Activated CD4-positive, CD25-positive, alpha-beta regulatory T cell treated with anti-CD3 and anti-CD28 coated beads, Interleukin-2, amount 50 U/mL, for 16 hours (primary cell): ENCODE measurements around the gene KLHL26.
"Not testable (repeated sequence)": the region's sequence is repeated elsewhere in the genome, so short reads cannot be mapped to it uniquely, and the experiment has no call there.

Source experiments
- DNase-seq: peaks from one replicate; pipeline ENCODE4 v3.0.0-alpha.2; 2020; ENCODE audit warnings: low read depth, low spot score

KLHL26 gene

DNA sequence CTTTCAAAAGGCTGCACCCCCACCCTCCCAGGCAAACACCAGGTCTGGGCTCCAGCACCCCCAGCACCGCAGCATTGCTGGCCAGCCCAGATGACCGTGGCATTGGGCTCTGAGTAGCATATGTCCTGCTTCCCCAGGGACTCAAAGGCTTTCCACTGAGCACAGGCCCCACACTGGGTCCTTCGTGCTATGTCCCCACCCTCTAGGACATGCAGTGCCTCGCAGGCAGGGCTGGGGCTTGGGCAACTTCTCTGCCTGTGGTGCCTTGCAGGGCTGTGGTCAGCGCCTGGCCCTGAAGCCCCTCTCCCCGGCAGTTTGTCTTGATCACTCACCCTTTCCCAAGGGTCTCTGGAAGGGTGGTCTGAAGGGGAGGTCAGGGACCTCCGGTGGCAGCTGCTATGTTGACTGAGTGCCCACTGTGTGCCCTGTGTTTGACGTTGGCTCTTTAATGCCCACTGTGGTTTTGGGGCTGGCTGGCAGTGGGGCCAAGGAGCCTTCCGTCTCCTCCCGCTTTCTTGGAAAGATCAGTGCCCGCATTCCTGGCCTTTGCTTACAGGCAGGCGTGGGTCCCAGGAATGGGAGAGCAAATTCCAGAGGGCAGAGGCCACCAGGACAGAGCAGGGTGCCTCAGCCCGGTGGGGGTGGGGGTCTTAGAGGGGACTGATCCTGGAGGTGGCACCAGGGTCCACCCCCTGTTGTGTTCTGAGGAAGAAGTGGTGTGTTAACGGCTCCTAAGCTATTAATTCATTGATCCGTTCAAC, 26.3 kb downstream of the KLHL26 start:
- no peak for DNase-seq

DNA sequence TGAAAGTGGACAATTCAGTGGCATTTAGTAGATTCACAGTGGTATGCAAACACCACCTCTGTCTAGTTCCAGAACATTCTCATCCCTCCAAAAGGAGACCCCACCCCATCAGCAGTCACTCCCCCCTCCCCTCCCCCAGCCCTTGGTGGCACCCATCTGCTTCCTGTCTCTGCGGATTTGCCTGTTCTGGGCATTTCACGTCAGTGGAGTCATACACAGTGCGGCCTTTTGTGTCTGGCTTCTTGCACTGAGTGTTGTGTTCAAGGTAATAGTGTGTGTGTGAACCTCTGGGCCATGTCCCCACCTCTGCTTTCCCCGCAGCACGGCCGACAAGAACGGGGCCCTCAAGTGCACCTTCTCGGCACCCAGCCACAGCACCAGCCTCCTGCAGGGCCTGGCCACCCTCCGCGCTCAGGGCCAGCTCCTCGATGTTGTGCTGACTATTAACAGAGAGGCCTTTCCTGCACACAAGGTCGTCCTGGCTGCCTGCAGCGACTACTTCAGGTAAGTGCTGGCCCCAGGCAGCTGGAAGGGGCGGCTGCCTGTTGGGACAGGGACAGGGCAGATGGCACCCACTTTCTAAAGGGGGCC, 27.2 kb downstream of the KLHL26 start:
- no peak for DNase-seq

DNA sequence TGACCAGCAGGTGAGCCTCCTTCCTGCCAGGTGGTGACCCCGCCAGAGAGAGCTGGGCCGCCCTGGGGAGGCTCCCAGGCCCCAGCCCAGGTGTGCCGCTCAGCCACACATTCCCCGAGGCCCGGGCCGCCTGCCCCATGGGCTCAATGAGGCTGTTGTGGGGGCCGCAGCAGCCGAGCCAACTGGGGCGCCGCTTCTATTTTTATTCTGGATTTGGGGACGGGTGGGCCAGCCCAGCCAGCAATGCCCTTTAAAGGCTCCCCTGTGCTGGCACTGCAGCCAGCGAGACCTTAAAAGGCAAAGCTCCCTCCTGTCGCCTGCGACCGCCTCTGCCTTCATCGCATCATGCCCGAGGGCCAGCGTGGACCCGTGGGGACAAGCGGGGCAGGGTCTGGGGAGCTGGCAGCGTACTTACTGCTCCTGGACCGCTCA, 29.0 kb downstream of the KLHL26 start:
- no peak for DNase-seq

DNA sequence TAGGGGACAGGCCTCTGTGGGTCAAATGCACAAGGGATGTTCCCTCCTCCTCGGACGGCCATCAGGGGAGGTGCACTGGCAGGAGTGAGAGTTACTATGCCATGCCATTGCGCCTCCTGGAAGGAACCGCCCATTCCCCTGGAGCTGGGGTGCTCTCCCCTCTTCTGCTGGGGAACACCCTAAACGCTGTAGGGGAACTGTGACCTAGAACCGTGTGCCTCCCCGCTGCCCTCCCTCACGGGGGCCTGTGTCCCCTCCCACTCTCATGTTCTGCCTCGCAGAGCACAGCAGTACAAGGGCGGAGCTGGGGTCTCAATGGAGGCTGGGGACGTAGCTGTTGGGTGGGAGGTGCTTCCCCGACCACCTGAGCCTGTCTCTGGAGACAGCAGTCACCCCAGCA, 29.5 kb downstream of the KLHL26 start:
- no peak for DNase-seq

DNA sequence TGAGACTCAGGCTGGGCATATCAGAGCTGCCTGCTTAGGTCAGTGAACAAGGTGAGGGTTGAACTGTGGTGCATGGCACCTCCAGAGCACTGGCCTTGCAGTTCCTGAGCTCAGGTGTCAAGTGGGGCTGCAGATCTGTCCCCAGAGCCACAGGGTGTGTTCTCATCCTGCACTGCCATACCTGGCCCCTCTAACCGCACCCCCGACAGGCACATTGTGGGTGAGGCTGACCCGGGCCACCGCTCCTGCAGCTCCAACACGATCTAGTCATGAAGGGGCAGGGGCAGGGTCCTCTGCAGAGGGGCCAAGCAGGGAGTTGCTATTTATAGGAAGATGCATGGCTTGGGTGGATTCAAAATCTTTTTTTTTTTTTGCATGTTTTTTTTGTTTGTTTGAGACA, 30.0 kb downstream of the KLHL26 start:
- DNase-seq: no peak

DNA sequence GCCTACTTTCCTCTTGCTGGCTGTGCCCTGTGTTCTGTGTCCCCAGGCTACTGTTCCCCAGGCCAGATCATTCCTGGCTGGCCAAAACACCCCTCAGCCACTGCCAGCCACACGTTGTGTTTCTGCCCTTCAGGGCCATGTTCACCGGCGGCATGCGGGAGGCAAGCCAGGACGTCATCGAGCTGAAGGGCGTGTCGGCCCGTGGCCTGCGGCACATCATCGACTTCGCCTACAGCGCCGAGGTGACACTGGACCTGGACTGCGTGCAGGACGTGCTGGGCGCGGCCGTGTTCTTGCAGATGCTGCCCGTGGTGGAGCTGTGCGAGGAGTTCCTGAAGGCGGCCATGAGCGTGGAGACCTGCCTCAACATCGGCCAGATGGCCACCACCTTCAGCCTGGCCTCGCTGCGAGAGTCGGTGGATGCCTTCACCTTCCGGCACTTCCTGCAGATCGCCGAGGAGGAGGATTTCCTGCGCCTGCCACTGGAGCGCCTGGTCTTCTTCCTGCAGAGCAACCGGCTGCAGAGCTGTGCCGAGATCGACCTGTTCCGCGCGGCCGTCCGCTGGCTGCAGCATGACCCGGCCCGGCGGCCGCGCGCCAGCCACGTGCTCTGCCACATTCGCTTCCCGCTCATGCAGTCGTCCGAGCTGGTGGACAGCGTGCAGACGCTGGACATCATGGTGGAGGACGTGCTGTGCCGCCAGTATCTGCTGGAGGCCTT, 30.9 kb downstream of the KLHL26 start:
- no peak for DNase-seq

DNA sequence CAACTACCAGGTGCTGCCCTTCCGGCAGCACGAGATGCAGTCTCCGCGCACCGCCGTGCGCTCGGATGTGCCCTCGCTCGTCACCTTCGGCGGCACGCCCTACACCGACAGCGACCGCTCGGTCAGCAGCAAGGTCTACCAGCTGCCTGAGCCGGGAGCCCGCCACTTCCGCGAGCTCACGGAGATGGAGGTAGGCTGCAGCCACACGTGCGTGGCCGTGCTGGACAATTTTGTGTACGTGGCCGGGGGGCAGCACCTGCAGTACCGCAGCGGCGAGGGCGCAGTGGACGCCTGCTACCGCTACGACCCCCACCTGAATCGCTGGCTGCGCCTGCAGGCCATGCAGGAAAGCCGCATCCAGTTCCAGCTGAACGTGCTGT, 31.4 kb downstream of the KLHL26 start:
- no peak for DNase-seq

DNA sequence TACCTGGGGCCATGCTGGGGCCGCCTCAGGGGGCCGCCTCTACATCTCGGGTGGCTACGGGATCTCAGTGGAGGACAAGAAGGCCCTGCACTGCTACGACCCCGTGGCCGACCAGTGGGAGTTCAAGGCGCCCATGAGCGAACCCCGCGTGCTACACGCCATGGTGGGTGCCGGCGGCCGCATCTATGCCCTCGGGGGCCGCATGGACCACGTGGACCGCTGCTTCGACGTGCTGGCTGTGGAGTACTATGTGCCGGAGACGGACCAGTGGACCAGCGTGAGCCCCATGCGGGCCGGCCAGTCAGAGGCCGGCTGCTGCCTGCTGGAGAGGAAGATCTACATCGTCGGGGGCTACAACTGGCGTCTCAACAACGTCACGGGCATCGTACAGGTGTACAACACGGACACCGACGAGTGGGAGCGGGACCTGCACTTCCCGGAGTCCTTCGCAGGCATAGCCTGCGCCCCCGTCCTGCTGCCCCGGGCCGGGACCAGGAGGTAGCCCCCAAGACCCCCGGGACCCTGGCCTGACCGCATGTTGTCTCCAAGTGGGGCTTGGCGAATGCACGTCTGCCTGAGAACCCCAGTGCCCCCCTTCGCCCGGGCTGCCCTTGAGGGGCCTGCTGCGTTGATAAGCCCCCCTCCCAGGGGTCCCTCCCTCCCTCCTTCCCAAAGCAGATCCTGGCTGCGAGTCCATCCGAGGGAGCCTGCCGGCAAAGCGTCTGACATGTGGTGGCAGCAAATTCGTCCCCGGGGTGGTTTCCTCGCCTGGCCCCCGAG, 32.1 kb downstream of the KLHL26 start:
- DNase-seq: no peak

DNA sequence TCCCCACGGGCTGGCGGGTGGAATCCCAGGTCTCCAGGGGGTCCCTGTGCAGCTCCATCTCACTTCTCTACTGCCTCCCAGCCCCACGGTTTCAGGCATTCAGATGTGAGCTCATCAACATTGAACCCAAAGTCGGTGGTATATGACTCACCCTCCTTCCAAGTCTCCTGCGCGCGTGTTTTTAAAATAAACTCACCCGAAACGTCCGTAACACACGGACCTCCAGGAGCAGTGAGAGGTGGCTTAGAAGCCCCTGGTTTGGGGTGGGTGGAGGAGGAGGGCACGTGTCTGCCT, 32.6 kb downstream of the KLHL26 start:
- no peak for DNase-seq

DNA sequence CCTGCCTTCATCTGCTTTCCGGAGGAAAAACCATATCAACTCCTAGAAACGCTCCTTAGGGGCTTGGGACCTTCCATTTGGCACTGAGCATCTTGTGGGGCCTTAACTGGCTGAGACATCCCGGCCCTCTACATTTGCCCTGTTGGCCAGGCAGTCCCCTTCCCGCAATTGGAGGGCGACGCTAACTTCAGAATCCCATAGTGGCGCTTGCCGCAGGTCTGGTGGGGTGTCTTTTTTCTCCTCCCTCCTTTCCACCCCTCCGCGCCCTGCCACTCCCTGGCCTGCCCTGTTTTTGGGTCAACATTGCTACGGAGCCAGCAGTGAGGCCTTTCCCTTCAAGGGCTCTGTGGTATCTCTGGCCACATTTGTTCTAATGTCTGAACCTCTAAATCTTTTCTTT, 33.1 kb downstream of the KLHL26 start:
- DNase-seq: no peak

DNA sequence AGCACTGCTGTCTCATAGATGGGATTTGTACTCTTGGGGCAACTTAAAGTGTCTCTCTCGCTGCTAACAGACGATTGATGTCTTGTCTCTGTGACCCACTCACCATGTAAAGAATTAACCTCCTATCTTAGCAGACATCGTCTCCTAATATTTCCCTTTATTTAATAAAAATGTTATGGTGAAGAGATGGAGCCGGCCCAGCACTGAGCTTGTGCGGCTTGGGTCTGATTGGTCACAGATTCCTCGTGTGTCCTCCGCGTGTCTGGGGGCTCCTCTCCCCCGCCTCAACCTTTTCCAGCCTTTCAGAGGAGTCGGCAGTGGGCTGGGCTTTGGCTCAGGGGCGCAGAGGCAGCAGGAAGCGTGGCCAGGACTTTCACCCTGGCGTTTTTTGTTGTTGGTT, 33.5 kb downstream of the KLHL26 start:
- no peak for DNase-seq

DNA sequence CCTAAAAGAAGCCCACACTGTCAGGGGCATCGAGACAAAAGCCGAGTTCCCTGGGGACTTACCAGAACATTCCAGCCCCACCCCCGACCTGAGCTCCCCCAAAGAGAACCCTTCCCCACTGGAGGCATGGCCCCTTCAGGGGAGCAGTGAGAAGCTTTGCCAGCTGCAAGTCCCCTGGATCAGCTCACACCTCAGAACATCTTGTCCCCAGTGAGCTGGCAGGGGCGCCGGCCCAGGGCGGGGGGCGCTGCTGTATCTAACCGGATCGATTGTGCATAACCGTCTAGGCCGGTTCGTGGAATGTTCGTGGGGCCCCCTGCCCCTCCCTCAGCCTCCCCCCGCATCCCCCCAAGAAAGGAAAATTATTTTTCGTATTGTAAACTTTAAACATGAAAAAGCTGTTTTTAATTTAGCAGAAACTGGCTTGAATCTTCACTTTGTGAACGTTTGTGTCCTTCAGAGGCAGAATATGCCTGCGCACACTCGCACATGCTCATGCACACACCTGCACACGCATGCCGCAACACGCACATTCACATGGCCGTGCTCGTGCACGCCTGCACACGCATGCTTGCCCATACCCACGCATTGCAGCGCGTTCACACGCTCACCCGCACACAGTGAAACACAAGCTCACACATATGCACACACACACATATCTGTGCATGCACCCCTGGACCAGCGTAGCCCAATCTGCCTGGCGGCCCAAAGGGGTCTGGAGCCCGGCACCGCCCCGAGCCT, 34.6 kb downstream of the KLHL26 start:
- DNase-seq: no peak

DNA sequence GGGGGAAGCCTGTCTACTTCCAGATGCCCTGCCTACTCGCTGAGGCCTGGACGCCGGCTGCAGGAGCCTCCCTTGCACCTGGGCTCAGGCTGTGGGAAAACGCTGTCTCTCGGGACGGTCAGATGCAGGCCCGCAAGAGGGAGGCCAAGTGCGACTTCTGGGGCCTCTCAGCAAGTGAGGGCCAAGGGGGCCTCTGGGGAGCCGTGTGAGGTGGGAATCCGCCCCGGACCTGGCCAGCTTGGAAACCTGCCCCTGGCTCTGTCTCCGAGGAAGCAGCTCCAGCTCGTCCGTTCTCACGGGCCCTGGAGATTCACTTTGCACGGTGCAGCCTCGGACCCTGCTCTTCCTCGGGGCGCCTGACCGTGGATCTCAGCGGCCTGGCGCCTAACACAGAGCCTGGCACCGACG, 35.2 kb downstream of the KLHL26 start:
- no peak for DNase-seq

DNA sequence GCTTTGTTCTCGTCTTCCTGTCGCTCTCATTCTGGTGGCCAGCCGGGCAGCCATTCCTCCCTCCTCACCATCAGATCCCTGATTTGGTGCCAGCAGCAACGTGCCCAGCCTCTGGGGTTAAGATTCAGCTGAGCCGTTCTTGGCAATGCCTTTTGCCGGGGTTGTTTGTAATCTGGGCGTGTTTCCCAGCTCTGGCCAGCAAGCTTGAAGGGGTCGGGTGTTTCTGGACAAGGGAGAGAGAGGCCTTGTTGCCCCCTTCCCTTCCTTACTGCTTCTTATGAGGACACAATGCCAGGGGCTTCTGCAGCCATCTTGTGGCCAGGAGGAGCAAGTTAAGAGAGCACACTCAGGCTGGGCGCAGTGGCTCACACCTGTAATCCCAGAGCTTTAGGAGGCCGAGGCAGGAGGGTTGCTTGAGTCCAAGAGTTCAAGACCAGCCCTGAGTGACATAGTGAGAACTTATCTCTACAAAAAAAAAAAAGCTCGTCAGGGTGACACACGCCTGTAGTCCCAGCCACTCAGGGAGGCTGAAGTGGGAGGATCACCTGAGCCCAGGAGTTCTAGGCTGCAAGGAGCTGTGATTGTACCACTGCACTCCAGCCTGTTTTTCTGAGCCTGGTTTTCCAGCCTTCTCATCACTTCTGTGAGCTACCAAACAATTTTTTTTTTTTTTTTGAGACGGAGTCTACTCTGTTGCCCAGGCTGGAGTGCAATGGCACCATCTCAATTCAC, 35.9 kb downstream of the KLHL26 start:
- DNase-seq: no peak

DNA sequence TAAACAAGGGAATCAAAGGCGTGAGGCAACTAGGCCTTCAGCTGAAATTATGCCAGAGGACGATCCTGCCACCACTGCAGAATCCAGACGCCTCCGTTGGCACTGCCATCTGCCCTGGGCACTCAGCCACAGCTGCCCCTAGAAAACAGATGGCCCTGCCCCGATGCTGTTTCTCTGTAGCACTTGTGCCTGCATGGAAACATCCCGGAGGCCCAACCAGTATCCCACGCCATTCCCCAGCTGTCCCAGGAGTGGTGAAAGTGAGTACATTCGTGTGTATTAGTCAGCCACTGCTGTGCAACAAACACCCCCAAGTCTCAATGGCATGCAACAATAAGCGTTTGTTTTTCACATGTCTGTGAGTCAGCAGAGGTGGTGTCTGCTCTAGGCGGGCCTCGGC, 37.8 kb downstream of the KLHL26 start:
- no peak for DNase-seq

DNA sequence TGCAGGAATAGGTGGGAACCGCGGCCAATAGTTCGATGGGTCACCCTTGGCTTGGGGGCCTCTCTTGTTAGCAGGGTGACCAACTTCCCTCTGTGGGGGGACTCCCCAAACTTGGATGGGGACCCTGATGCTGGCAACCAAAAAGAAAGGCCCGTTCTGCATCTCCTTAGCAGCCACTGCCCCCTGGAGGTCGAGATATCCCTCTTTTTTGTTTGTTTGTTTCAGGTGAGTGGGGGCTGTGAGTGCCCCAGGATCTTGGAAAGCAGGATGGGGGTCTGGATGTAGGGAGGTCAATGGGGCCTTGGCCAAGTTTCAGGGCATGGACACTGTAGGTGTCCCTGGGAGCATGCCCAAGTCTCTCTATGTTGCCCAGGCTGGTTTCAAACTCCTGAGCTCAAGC, 39.0 kb downstream of the KLHL26 start:
- no peak for DNase-seq

DNA sequence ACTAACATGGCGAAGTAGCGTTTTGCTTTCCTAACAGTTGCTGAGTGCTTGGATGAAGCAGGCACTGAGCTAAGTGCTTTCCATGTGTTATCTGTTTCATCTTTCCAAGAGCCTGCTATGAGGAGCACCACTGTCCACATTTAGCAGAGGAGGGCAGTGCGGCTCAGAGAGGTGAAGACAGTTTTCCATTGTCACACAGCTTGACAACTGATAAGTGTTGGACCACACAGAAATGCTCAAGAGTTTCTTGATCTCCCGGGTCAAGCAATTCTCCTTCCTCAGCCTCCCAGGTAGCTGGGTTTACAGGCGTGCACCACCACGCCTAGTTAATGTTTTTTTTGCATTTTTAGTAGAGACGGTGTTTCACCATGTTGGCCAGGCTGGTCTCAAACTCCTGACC, 39.9 kb downstream of the KLHL26 start:
- no peak for DNase-seq

DNA sequence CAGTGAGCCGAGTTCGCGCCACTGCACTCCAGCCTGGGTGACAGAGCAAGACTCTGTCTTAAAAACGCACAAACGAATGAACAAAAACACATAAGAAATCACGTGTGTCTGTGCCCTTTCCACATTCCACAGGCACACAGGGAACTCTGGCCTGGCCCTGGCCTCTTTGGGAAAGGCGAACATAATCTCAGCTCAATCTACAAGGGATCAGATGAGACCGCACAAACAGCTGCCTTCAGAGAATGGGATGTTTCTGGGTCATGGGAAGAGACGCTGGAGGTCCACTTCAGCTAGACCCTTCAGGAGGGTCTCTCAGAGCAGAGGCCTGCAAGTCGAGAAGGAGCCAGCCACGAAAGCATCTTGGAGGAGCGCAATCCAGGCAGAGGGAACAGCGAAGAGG, 40.3 kb downstream of the KLHL26 start:
- no peak for DNase-seq

DNA sequence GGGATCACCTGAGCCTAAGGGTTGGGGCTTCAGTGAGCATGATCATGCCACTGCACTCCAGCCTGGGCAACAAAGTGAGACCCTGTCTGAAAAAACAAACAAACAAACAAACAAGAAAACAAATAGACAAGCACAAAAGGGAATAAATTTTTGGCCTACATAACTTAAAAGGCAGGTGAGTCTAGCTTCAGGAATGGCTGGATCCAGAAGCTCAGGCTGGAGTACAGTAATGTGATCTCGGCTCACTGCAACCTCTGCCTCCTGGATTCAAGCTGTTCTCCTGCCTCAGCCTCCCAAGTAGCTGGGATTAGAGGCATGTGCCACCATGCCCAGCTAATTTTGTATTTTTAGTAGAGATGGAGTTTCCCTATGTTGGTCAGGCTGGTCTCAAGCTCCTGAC, 43.3 kb downstream of the KLHL26 start:
- not testable (repeated sequence) for DNase-seq

DNA sequence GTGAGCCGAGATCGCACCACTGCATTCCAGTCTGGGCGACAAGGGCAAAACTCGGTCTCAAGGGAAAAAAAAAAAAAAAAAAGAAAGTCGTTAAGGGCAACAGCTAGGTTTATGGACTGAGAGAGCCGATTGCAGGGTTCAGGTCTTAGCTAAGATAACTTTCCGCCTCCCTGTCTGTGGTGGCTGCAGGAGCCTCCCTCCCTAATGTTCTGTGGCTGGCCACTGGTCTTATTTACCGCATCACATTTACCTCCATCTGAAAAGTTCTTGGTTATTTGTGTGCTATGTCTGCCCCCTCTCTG, 45.9 kb downstream of the KLHL26 start:
- DNase-seq: no peak
